BLaER1 treated with 17β-estradiol and CSF1 and Interleukin-3, amounts not matched to agents 10 nM and 100 nM (cell line): ENCODE results near the gene OTULIN.

Source experiments
- H3K27ac ChIP-seq, 11 experiments: shearing (Covaris generic); formaldehyde crosslinking; 2 replicates each; pipeline ENCODE4 v1.8.1; 2022
- H3K27me3 ChIP-seq, 11 experiments: shearing (Covaris generic); formaldehyde crosslinking; 2 replicates each; pipeline ENCODE4 v1.8.1; 2022
- H3K36me3 ChIP-seq, 11 experiments: shearing (Covaris generic); formaldehyde crosslinking; 2 replicates each; pipeline ENCODE4 v1.8.1; 2022
- H3K4me1 ChIP-seq, 10 experiments: shearing (Covaris generic); formaldehyde crosslinking; 2 replicates each; pipeline ENCODE4 v1.8.1; 2022
- H3K4me2 ChIP-seq, 11 experiments: shearing (Covaris generic); formaldehyde crosslinking; 2 replicates each; pipeline ENCODE4 v1.8.1; 2022
- H3K4me3 ChIP-seq, 10 experiments: shearing (Covaris generic); formaldehyde crosslinking; 2 replicates each; pipeline ENCODE4 v1.8.1; 2022
- H3K9ac ChIP-seq, 11 experiments: shearing (Covaris generic); formaldehyde crosslinking; 2 replicates each; pipeline ENCODE4 v1.8.1; 2022
- H3K9me3 ChIP-seq, 11 experiments: shearing (Covaris generic); formaldehyde crosslinking; replicated peaks in 1 of 11; 2 replicates each; pipeline ENCODE4 v1.8.1; 2022
- H4K20me1 ChIP-seq, 11 experiments: shearing (Covaris generic); formaldehyde crosslinking; 2 replicates each; pipeline ENCODE4 v1.8.1; 2022
- Cebpa-rat ChIP-seq, 11 experiments: shearing (Covaris generic); IDR thresholded peaks; 2 replicates each; pipeline ENCODE4 v1.8.1; 2022

OTULIN gene

DNA sequence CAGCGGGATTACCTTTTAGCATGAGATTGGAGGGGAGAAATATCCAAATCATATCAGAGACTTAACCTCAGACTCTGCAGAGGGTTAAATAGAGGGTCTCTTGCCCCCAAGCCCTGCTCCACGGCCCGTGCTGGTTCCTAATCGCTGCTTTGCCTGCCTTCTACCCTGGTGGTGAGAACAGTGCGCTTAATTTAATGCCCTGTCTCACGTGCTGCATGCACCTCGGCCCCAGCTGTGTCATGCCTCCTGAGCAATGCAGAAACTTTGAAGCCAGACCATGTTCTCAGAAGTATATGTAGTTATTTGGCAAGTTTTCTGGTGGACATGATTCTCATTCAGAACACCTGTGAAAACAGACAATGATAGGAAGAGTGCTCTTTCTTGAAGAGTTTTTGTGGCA is 1.4 kb downstream of the OTULIN start:
- Histone ChIP-seq H3K9me3 (peaks cover 0 to 7% (median 0%) of the 10 kb centered on the region in 11 experiments; a peak in 2 of 22 replicates), H3K4me1 (peaks cover 58 to 75% (median 66%) of the 10 kb centered on the region in 10 experiments), H3K36me3 (peaks cover 2 to 30% (median 19%) of the 10 kb centered on the region in 11 experiments; a peak in 13 of 22 replicates), H3K4me3 (peak overlapping the region; percentile 78 to 99 (median 92)), H3K9ac (peak overlapping the region; percentile 88 to 94 (median 93); a peak in 21 of 22 replicates), H3K4me2 (peak overlapping the region; percentile 85 to 98 (median 94)), H4K20me1 (peaks cover 53 to 63% (median 58%) of the 10 kb centered on the region in 11 experiments), H3K27ac (peak overlapping the region in 2 of 11 experiments; percentile 90 to 91; a peak in 2 of 22 replicates), H3K27me3 (no peaks in the 10 kb centered on the region)
- no peak for TF ChIP-seq Cebpa-rat (IDR thresholded peaks at IDR 0.05)

DNA sequence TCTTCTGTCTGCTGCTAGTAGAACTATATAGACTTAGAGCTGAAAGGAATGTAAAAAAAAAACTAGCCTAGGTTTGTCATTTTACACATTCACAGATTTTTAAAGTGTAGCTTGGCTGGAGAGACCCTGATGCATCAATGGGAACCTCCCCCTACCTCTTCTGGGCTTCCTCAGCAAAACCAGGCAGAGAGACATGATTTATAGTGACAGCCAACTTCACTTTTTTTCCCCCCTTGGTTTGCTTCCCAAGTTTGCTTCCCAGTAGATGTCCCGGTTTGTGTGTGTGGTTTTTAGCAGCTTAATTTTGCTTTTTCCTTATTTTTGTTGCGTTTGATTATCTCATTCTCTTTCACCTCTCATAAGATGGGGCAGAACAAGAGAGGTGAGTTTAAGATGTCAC is 1.8 kb downstream of the OTULIN start:
- H3K4me3 ChIP-seq: peak overlapping the region; percentile 78 to 99 (median 92); a peak in 15 of 20 replicates
- TF ChIP-seq Cebpa-rat (IDR thresholded peaks at IDR 0.05): no peak
- H4K20me1 ChIP-seq: peaks cover 57 to 67% (median 62%) of the 10 kb centered on the region in 11 experiments
- H3K9ac ChIP-seq: peak overlapping the region in 9 of 11 experiments; percentile 2 to 94 (median 92); a peak in 13 of 22 replicates
- H3K27me3 ChIP-seq: no peaks in the 10 kb centered on the region
- peak overlapping the region; percentile 85 to 98 (median 94) for H3K4me2 ChIP-seq
- peaks cover 0 to 7% (median 0%) of the 10 kb centered on the region in 11 experiments; a peak in 2 of 22 replicates for H3K9me3 ChIP-seq
- H3K36me3 ChIP-seq: peaks cover 2 to 30% (median 19%) of the 10 kb centered on the region in 11 experiments; a peak in 13 of 22 replicates
- peaks cover 58 to 75% (median 68%) of the 10 kb centered on the region in 10 experiments for H3K4me1 ChIP-seq
- H3K27ac ChIP-seq: no peak overlapping the region

DNA sequence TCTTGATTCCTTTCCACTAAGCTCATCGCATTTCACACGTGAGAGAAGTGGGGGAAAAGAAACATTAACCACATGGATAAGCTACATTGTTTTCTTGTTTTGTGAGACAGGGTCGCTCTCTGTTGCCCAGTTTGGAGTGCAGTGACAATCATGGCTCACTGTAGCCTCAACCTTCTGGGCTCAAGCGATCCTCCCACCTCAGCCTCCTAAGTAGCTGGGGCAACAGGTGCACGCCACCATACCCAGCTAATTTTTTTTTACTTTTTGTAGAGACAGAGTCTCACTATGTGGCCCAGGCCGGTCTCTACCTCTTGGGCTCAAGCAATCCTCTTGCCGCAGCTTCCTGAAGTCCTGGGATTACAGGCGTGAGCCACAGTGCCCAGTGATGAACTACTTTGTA is 2.8 kb downstream of the OTULIN start:
- Histone ChIP-seq H3K36me3 (peaks cover 2 to 26% (median 17%) of the 10 kb centered on the region in 11 experiments; a peak in 12 of 22 replicates), H3K27ac (no peak overlapping the region), H4K20me1 (peaks cover 66 to 77% (median 71%) of the 10 kb centered on the region in 11 experiments), H3K27me3 (no peaks in the 10 kb centered on the region), H3K4me2 (peak overlapping the region; percentile 85 to 98 (median 94)), H3K9me3 (no peaks in the 10 kb centered on the region; a peak in 1 of 22 replicates), H3K4me3 (no peak overlapping the region), H3K4me1 (peaks cover 68 to 81% (median 77%) of the 10 kb centered on the region in 10 experiments), H3K9ac (peak overlapping the region in 4 of 11 experiments; percentile 6 to 36 (median 28); a peak in 4 of 22 replicates)
- TF ChIP-seq Cebpa-rat (IDR thresholded peaks at IDR 0.05): no peak

DNA sequence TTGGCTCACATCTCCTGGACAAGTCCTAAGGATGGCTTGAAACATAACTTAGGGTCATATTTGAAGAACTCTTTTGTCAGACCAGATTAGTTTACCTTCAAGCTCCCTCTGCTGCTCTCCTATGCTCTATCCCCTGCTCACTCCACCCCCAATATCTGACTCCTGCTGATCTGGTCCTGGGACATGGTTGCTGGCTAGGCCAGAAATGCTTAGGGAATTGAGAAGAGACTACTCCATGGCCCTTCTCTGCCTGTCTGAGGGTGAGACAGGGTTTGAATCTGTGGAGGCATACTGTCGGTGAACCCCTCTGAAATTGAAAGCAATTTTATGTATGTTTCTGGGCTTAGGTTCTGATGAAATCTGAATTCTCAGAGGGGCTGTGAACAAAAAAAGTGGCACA is 3.3 kb downstream of the OTULIN start:
- TF ChIP-seq Cebpa-rat (IDR thresholded peaks at IDR 0.05): no peak
- Histone ChIP-seq H3K4me1 (peaks cover 73 to 84% (median 80%) of the 10 kb centered on the region in 10 experiments), H3K4me3 (no peak overlapping the region), H3K9me3 (no peaks in the 10 kb centered on the region), H3K27ac (peak overlapping the region in 1 of 11 experiments; percentile 5; a peak in 1 of 22 replicates), H4K20me1 (peaks cover 71 to 82% (median 76%) of the 10 kb centered on the region in 11 experiments), H3K4me2 (peak overlapping the region; percentile 85 to 98 (median 94)), H3K27me3 (no peaks in the 10 kb centered on the region), H3K9ac (peak overlapping the region in 5 of 11 experiments; percentile 6 to 47 (median 29); a peak in 7 of 22 replicates), H3K36me3 (peaks cover 2 to 25% (median 16%) of the 10 kb centered on the region in 11 experiments; a peak in 12 of 22 replicates)

DNA sequence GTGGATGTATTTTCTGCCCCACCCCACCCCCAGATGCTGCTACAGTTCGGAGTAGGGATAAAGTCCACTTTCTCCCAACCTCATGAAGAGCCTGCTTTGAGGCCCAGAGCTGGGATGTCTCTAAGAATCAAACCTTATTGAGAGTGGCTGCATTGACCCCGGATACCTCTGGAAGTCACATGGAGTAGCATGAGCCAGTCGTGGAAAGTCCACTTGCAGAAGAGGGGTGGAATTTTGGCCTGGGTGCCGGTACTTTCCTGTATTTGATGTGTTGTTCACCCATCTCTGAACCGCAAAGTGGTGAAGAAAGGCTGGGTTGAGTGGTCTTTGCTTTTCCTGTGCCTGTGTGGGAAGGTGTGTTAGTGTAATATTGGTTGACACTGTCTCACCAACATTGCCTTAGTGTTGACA is 3.7 kb downstream of the OTULIN start:
- peak overlapping the region; percentile 85 to 98 (median 94) for H3K4me2 ChIP-seq
- peaks cover 71 to 84% (median 80%) of the 10 kb centered on the region in 10 experiments for H3K4me1 ChIP-seq
- H3K36me3 ChIP-seq: peaks cover 2 to 25% (median 17%) of the 10 kb centered on the region in 11 experiments; a peak in 12 of 22 replicates
- peaks cover 75 to 86% (median 80%) of the 10 kb centered on the region in 11 experiments for H4K20me1 ChIP-seq
- TF ChIP-seq Cebpa-rat (IDR thresholded peaks at IDR 0.05): no peak
- H3K27me3 ChIP-seq: no peaks in the 10 kb centered on the region
- H3K9ac ChIP-seq: peak overlapping the region in 5 of 11 experiments; percentile 20 to 47 (median 29); a peak in 5 of 22 replicates
- no peaks in the 10 kb centered on the region for H3K9me3 ChIP-seq
- H3K27ac ChIP-seq: peak overlapping the region in 1 of 11 experiments; percentile 5; a peak in 2 of 22 replicates
- H3K4me3 ChIP-seq: no peak overlapping the region

DNA sequence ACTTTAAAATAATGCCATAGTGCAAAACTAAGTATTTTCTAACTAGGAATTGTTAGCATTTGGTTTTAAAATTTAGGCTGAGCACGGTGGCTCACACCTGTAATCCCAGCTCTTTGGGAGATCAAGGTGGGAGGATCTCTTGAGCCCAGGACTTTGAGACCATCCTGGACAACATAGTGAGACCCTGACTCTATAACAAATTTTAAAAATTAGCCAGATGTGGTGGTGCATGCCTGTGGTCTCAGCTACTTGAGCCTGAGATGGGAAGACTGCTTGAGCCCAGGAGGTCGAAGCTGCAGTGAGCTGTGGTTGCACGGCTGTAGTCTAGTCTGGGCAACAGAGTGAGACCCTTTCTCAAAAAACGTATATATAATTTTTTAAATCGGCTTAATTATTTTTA is 4.9 kb downstream of the OTULIN start:
- Histone ChIP-seq H3K9ac (no peak overlapping the region), H3K27me3 (no peaks in the 10 kb centered on the region), H3K4me2 (peak overlapping the region in 6 of 11 experiments; percentile 35 to 98 (median 94); a peak in 4 of 22 replicates), H3K9me3 (no peaks in the 10 kb centered on the region), H3K36me3 (peaks cover 11 to 37% (median 28%) of the 10 kb centered on the region in 11 experiments; a peak in 20 of 22 replicates), H3K27ac (no peak overlapping the region), H3K4me3 (no peak overlapping the region), H4K20me1 (peaks cover 82 to 98% (median 93%) of the 10 kb centered on the region in 11 experiments), H3K4me1 (peaks cover 68 to 83% (median 79%) of the 10 kb centered on the region in 10 experiments)
- TF ChIP-seq Cebpa-rat (IDR thresholded peaks at IDR 0.05): no peak

DNA sequence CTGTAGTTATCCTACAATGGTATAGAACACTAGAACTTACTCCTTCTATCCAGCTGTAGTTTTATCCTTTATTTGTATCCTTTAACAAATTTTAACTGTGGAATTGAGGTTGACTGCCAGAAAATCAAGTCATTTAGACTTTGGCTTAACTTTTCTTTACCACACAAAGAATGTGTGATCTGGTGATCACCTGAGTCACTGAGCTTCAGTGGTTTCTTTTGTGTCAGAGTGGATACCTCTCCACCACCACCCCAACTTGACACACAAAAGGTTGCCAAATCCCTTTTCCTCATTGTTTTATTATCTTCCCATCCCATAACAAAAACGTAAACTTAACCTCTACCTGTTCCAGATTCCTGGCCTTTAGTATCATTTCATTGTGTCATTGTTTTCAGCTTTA is 5.5 kb downstream of the OTULIN start:
- Histone ChIP-seq H3K36me3 (peaks cover 16 to 41% (median 33%) of the 10 kb centered on the region in 11 experiments; a peak in 20 of 22 replicates), H3K9me3 (no peaks in the 10 kb centered on the region), H3K4me3 (no peak overlapping the region), H3K9ac (no peak overlapping the region), H3K27me3 (no peaks in the 10 kb centered on the region), H3K27ac (no peak overlapping the region), H4K20me1 (peaks cover 83 to 100% (median 98%) of the 10 kb centered on the region in 11 experiments), H3K4me1 (peaks cover 73 to 88% (median 84%) of the 10 kb centered on the region in 10 experiments), H3K4me2 (peak overlapping the region in 1 of 11 experiments; percentile 72; a peak in 3 of 22 replicates)
- TF ChIP-seq Cebpa-rat (IDR thresholded peaks at IDR 0.05): no peak

DNA sequence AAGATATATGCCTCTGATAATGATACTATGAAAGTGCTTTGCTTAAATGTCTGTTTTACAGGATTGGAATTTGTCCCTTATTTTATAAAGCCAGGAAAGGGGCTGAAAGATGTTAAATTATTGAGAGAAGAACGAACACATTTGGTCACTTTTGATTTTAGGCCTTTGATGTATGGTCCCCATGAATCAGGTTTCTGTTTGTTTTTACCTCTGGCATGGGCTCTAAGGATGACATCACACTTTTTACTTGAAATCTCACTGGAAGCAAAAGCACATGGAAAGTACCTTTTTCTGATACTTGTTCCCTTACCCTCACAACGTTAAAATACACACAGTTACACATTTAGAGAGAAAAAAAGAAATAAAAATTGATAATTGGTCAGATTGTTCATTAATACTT is 6.9 kb downstream of the OTULIN start:
- H4K20me1 ChIP-seq: peaks cover 73 to 100% (median 98%) of the 10 kb centered on the region in 11 experiments
- peaks cover 16 to 42% (median 33%) of the 10 kb centered on the region in 11 experiments; a peak in 20 of 22 replicates for H3K36me3 ChIP-seq
- H3K27ac ChIP-seq: no peak overlapping the region
- no peak overlapping the region for H3K9ac ChIP-seq
- H3K4me2 ChIP-seq: peak overlapping the region; percentile 30 to 78 (median 63); a peak in 20 of 22 replicates
- no peaks in the 10 kb centered on the region for H3K27me3 ChIP-seq
- H3K4me1 ChIP-seq: peaks cover 77 to 92% (median 87%) of the 10 kb centered on the region in 10 experiments
- H3K9me3 ChIP-seq: no peaks in the 10 kb centered on the region
- no peak for TF ChIP-seq Cebpa-rat (IDR thresholded peaks at IDR 0.05)
- no peak overlapping the region for H3K4me3 ChIP-seq

DNA sequence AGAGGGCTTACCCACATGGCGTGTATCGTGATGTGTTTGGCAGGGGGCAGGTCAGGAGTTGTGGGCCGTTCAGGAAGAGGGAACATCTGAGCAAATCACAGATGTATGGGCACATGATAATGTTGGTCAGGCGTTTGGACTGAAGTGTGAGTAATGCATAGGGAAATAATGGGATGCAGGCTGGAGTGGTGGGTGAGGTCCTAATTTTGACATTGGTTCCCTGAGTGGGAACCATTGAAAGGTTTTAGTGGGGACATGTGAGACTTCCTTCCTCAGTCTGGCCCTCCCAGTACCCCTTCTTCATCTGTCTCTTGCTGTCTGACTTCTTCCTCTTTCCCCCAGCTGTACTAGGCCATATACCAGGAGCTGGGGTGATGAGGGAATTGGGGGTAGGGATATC is 7.6 kb downstream of the OTULIN start:
- Histone ChIP-seq H3K4me3 (no peak overlapping the region), H3K4me1 (peaks cover 77 to 92% (median 87%) of the 10 kb centered on the region in 10 experiments), H3K27ac (0 out of 22 replicates have a peak overlapping the region, but pooled peaks of 2 of the 11 experiments have one; percentile 11 to 30), H3K27me3 (no peaks in the 10 kb centered on the region), H4K20me1 (peaks cover 69 to 100% (median 98%) of the 10 kb centered on the region in 11 experiments), H3K36me3 (peaks cover 18 to 42% (median 33%) of the 10 kb centered on the region in 11 experiments; a peak in 20 of 22 replicates), H3K4me2 (peak overlapping the region; percentile 56 to 78 (median 63)), H3K9ac (no peak overlapping the region), H3K9me3 (no peaks in the 10 kb centered on the region)
- TF ChIP-seq Cebpa-rat (IDR thresholded peaks at IDR 0.05): no peak
